C4-2B (cell line): Measurements from ENCODE around the gene SDHAF1.

Source experiments
- H3K27ac ChIP-seq: fragments of 450-650 bp; 2 replicates; pipeline ENCODE4 v1.5.1; 2017
- CTCF ChIP-seq: fragments of 450-650 bp; conservative IDR thresholded peaks from 2 replicates; pipeline ENCODE4 v1.5.1; 2017; ENCODE audit warnings: mild to moderate bottlenecking
- ZFX ChIP-seq: fragments of 450-650 bp; IDR thresholded peaks from 2 replicates; pipeline ENCODE4 v1.6.1; 2017

Gene SDHAF1

DNA sequence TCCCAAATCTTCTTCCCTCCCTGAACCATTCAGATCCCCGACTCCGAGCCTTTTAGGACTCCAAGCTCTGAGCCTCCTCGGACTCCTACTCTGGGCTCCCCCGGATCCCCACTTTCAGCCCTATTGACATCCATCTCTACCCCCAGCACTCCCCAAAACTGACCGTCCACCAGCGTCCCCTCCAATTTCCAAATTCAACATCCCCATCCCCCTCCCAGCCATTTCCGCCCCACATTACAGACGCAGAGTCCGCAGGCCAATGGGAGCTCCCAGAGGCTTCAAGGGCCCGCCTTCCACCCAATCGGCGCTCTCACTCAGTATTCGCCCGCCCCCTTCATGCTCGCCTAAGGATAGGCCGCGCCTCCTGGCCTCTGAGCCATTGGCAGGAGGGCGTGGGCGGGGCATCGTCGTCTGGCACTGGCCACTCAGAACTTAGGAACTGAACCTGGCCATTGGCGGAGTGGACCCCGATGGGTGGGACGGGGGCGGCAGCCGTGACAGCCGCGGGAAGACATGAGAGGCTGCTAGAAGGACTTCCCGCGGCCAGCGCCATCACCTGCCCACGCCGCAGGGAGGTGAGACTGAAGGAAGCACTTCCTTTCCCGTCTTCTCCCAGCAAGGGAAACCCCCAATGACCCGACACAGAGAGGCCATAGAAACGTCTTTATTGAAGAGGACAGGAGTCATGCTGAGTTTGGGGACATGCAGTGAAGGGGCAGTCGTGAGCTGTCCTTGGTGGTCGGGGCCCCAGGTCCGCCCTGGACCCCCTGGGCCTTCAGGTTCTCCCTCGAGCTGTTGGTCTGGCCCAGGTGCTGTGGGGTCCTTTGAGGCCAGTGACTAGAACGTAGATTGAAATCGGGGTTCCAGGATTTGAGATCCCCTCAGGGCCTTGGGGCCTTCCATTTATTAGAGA is 19.3 kb downstream of the SDHAF1 start, which contains the start of gene ALKBH6:
Gene ALKBH6, minus strand, starts transcription at position 202 of the 913 bp plus-strand sequence. CDS start 816 bp downstream, outside the sequence.
- no peak for TF ChIP-seq ZFX
- TF ChIP-seq CTCF, result no peak
- peak within 1 kb of the TSS; percentile 80 for H3K27ac ChIP-seq

DNA sequence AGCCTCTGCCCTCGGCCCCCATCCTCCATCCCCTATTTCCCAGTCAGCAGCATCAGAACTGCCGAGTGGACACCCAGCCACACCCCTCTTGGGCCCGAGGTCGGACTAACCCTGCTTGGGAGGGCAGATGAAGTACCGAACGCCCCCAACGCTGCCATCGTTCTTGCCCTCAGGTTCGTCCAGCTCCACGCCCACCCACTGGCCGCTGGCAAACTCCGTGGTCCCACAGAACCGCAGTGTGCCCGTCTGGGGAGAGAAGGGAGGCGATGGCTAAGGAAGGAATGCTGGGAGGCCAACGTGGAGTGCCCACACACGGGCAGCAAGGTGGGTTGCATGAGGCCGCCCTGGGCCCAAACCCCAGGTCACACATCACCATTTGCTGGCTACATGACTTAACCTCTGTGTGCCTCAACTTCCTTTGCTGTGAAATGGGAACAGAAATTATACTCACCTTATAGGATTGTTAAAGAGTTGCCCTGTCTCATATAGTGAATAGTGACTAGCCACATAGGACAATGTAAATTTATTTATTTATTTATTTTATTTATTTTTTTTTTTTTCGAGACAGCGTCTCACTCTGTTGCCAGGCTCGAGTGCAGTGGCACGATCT is 24.2 kb downstream of the SDHAF1 start:
- TF ChIP-seq CTCF (no peak), ZFX (no peak)

GRCh38 chr19:36023432-36023831 is 28.4 kb downstream of the SDHAF1 start:
- TF ChIP-seq ZFX (no peak), CTCF (no peak)
- no peak overlapping the region for H3K27ac ChIP-seq

More for the DNA sequence above, 24.2 kb downstream of the SDHAF1 start:
- H3K27ac ChIP-seq, result no peak overlapping the region

GRCh38 chr19:36025541-36025940 is 30.6 kb downstream of the SDHAF1 start:
- TF ChIP-seq CTCF (no peak), ZFX (no peak)

GRCh38 chr19:36026091-36026876 is 31.3 kb downstream of the SDHAF1 start:
- TF ChIP-seq ZFX, result no peak
- H3K27ac ChIP-seq, result no peak overlapping the region

More at GRCh38 chr19:36025541-36025940, 30.6 kb downstream of the SDHAF1 start:
- no peak overlapping the region for H3K27ac ChIP-seq

GRCh38 chr19:36027696-36028095 is 32.7 kb downstream of the SDHAF1 start:
- no peak for TF ChIP-seq ZFX
- TF ChIP-seq CTCF, result no peak
- H3K27ac ChIP-seq, result no peak overlapping the region

GRCh38 chr19:36028313-36029041 is 33.5 kb downstream of the SDHAF1 start:
- TF ChIP-seq ZFX (no peak), CTCF (no peak)
- no peak overlapping the region for H3K27ac ChIP-seq
